CD14-positive monocyte (primary cell): ENCODE data around the gene TMEM95. TPM values are rescaled to one million over a fixed set of nuclear protein-coding genes. Genes with fewer than 3 reads are reported as not detected.

Experiments
- DNase-seq, 3 donors: peaks; one replicate each; pipeline ENCODE4 v3.0.0-alpha.2; 2011 to 2022
- H2AFZ ChIP-seq: 2 replicates; pipeline ENCODE4 v1.6.0; 2012; ENCODE audit warnings: mild to moderate bottlenecking, low read depth, low read length, inconsistent platforms; ENCODE audit not compliant: insufficient read depth, poor library complexity, severe bottlenecking
- H3K27ac ChIP-seq, 2 donors: 1 replicate in 1 of 2; 2 replicates in 1 of 2; pipeline ENCODE4 v1.5.1; 2012 to 2013; ENCODE audit warnings: low read length in 2 of 2, control low read depth in 1 of 2, inconsistent platforms in 1 of 2, low read depth in 1 of 2, mild to moderate bottlenecking in 1 of 2
- H3K27me3 ChIP-seq, 2 donors: one replicate each; pipeline versions ENCODE4 v1.6.0 to v1.6.1; 2011 to 2013; ENCODE audit warnings: low read length in 2 of 2; ENCODE audit not compliant: control insufficient read depth in 2 of 2, insufficient read depth in 2 of 2
- H3K36me3 ChIP-seq, 2 donors: replicated peaks in 1 of 2; 1 replicate in 1 of 2; 2 replicates in 1 of 2; pipeline versions ENCODE4 v1.5.1 to v1.6.1; 2012 to 2013; ENCODE audit warnings: low read length in 2 of 2, control low read depth in 1 of 2, inconsistent platforms in 1 of 2, mild to moderate bottlenecking in 1 of 2; ENCODE audit not compliant: insufficient read depth in 2 of 2, control insufficient read depth in 1 of 2
- H3K4me1 ChIP-seq, 2 donors: 1 replicate in 1 of 2; 2 replicates in 1 of 2; pipeline versions ENCODE4 v1.5.1 to v1.6.1; 2012 to 2013; ENCODE audit warnings: low read length in 2 of 2, control low read depth in 1 of 2, inconsistent platforms in 1 of 2, mild to moderate bottlenecking in 1 of 2, moderate library complexity in 1 of 2; ENCODE audit not compliant: insufficient read depth in 2 of 2, control insufficient read depth in 1 of 2
- H3K4me2 ChIP-seq: replicated peaks from 2 replicates; pipeline ENCODE3; 2012; ENCODE audit warnings: low read length, moderate library complexity, mild to moderate bottlenecking; ENCODE audit not compliant: poor library complexity, severe bottlenecking; ENCODE audit errors: extremely low read depth
- H3K4me3 ChIP-seq, 3 experiments: fragments of 200-600 bp in 1 of 3; sonication (generic) in 1 of 3; replicated peaks in 1 of 3; 1 replicate in 2 of 3; 2 replicates in 1 of 3; pipeline ENCODE4 v1.5.1; 2011 to 2013; ENCODE audit warnings: low read length in 3 of 3, mild to moderate bottlenecking in 3 of 3, control low read depth in 2 of 3, low read depth in 2 of 3, inconsistent platforms in 1 of 3, moderate library complexity in 1 of 3
- H3K79me2 ChIP-seq: 2 replicates; pipeline ENCODE4 v1.6.0; 2012; ENCODE audit warnings: mild to moderate bottlenecking, control low read depth, inconsistent platforms, low read length, moderate library complexity; ENCODE audit not compliant: insufficient read depth
- H3K9ac ChIP-seq: 2 replicates; pipeline ENCODE4 v1.6.0; 2017; ENCODE audit warnings: low read length, mild to moderate bottlenecking; ENCODE audit not compliant: insufficient read depth, poor library complexity, severe bottlenecking
- H3K9me3 ChIP-seq, 2 donors: replicated peaks in 1 of 2; 1 replicate in 1 of 2; 2 replicates in 1 of 2; pipeline versions ENCODE4 v1.5.1 to v1.6.1; 2012 to 2013; ENCODE audit warnings: low read length in 2 of 2, control low read depth in 1 of 2; ENCODE audit not compliant: control insufficient read depth in 1 of 2, insufficient read depth in 1 of 2
- H4K20me1 ChIP-seq: 2 replicates; pipeline ENCODE4 v1.6.0; 2012; ENCODE audit warnings: mild to moderate bottlenecking, low read length, control low read depth, moderate library complexity; ENCODE audit not compliant: insufficient read depth
- H3K27ac Mint-ChIP-seq, 7 donors: one replicate each; pipeline ENCODE4 v1.8.0; 2020; ENCODE audit warnings: mild to moderate bottlenecking in 7 of 7, mixed read lengths in 7 of 7, moderate library complexity in 6 of 7, inconsistent platforms in 2 of 7
- H3K27me3 Mint-ChIP-seq, 3 donors: one replicate each; pipeline ENCODE4 v1.8.0; 2021 to 2022; ENCODE audit warnings: low read depth in 3 of 3, mild to moderate bottlenecking in 3 of 3, mixed read lengths in 3 of 3, moderate library complexity in 3 of 3, inconsistent platforms in 1 of 3
- H3K36me3 Mint-ChIP-seq, 2 donors: one replicate each; pipeline ENCODE4 v1.8.0; 2020; ENCODE audit warnings: mixed read lengths in 2 of 2, inconsistent platforms in 1 of 2, mild to moderate bottlenecking in 1 of 2
- H3K4me1 Mint-ChIP-seq: one replicate; pipeline ENCODE4 v1.8.0; 2020; ENCODE audit warnings: mild to moderate bottlenecking, mixed read lengths
- H3K4me3 Mint-ChIP-seq, 2 donors: one replicate each; pipeline ENCODE4 v1.8.0; 2020; ENCODE audit warnings: mild to moderate bottlenecking in 2 of 2, mixed read lengths in 2 of 2, moderate library complexity in 1 of 2
- H3K9me3 Mint-ChIP-seq, 7 donors: one replicate each; pipeline ENCODE4 v1.8.0; 2020 to 2022; ENCODE audit warnings: mixed read lengths in 7 of 7, mild to moderate bottlenecking in 6 of 7, moderate library complexity in 6 of 7, inconsistent platforms in 2 of 7
- CTCF ChIP-seq: fragments of 200-600 bp; IDR thresholded peaks from one replicate; pipeline ENCODE4 v1.8.0; 2022; ENCODE audit warnings: antibody characterized with exemption, mild to moderate bottlenecking
- WGBS: methylation state at CpG from one replicate; pipeline ENCODE4 v1.1.5; 2013; ENCODE audit warnings: missing lambda C conversion rate; ENCODE audit not compliant: insufficient coverage; 5-methylcytosine and 5-hydroxymethylcytosine counted together
- intact Hi-C, 2 donors: fragments of 100-400 bp; cut with micrococcal nuclease; formaldehyde crosslinking; loops; one replicate each; pipeline versions ENCODE4 v1.15.0 to v1.15.1; 2023
- polyA plus RNA-seq, 3 donors: library from polyadenylated mRNA; depleted of rRNA in 1 of 3; unstranded in 2 of 3; stranded (reverse) in 1 of 3; fragments of 300-500 nt in 2 of 3; fragments of >200 nt in 1 of 3; fragmentation: Illumina TruSeq in 2 of 3; gene quantifications; 1 replicate in 2 of 3; 2 replicates in 1 of 3; pipeline ENCODE4 v1.2.3, GENCODE V29; 2012 to 2021

TMEM95 gene
- polyA plus RNA-seq, 3 donors: not detected

- intact Hi-C loops: loop anchor here (2.0 to 10.0 kb wide), 5 partner anchors 19 to 375 kb away; partner anchors contain the start of genes PHF23 (in 2 of the 2), CTDNEP1 (in 1 of the 2), ELP5 (in 1 of the 2) and MPDU1 (in 1 of the 2)
- H3K4me1 Mint-ChIP-seq: peaks cover 43% of the 10 kb centered on the region
- peak overlapping the region; percentile 94 to 98 (median 98) for H3K27ac Mint-ChIP-seq
- H2AFZ ChIP-seq: no peak overlapping the region
- no peaks in the 10 kb centered on the region for H3K9me3 ChIP-seq
- H4K20me1 ChIP-seq: peaks cover 63% of the 10 kb centered on the region
- peaks cover 48 to 54% of the 10 kb centered on the region in 2 donors for H3K36me3 Mint-ChIP-seq
- H3K79me2 ChIP-seq: peaks cover 66% of the 10 kb centered on the region
- TF ChIP-seq CTCF: no peak
- peaks cover 0 to 2% (median 0%) of the 10 kb centered on the region in 3 donors for H3K27me3 Mint-ChIP-seq
- peak in 1 of 3 donors; percentile 4 for DNase-seq
- H3K36me3 ChIP-seq: peaks cover 46 to 48% of the 10 kb centered on the region in 2 donors
- H3K4me1 ChIP-seq: peaks cover 38% of the 10 kb centered on the region in 2 donors
- peak overlapping the region; percentile 85 to 93 for H3K4me3 Mint-ChIP-seq
- peak overlapping the region; percentile 87 for H3K4me2 ChIP-seq
- no peaks in the 10 kb centered on the region for H3K27me3 ChIP-seq
- H3K27ac ChIP-seq: peak overlapping the region; percentile 95 to 96
- peak overlapping the region in 1 of 3 experiments; percentile 97 for H3K4me3 ChIP-seq
- H3K9me3 Mint-ChIP-seq: no peaks in the 10 kb centered on the region
- WGBS: 75% methylated on average over 12 of the region's 12 CpGs
- peak overlapping the region; percentile 93 for H3K9ac ChIP-seq
Measured at GRCh38 chr17:7309628-7310027, 45.3 kb upstream of the TMEM95 start.

- peaks cover 63% of the 10 kb centered on the region for H4K20me1 ChIP-seq
- intact Hi-C loops: no loop called here
Measured at GRCh38 chr17:7311110-7311705, 43.7 kb upstream of the TMEM95 start.

More at GRCh38 chr17:7311110-7311705, 43.7 kb upstream of the TMEM95 start:
- Mint-ChIP-seq H3K27me3 (peaks cover 0 to 2% (median 0%) of the 10 kb centered on the region in 3 donors), H3K36me3 (peaks cover 48 to 54% of the 10 kb centered on the region in 2 donors), H3K27ac (peak overlapping the region in 5 of 7 donors; percentile 61 to 98 (median 79)), H3K4me1 (peaks cover 48% of the 10 kb centered on the region), H3K4me3 (no peak overlapping the region), H3K9me3 (no peaks in the 10 kb centered on the region)
- TF ChIP-seq CTCF: no peak
- Histone ChIP-seq H3K4me3 (no peak overlapping the region), H3K4me1 (peaks cover 46 to 50% of the 10 kb centered on the region in 2 donors), H3K4me2 (no peak overlapping the region), H3K9me3 (no peaks in the 10 kb centered on the region), H3K79me2 (peaks cover 75% of the 10 kb centered on the region), H3K27ac (peak overlapping the region in 1 of 2 donors; percentile 18), H3K9ac (no peak overlapping the region), H2AFZ (no peak overlapping the region), H3K27me3 (no peaks in the 10 kb centered on the region), H3K36me3 (peaks cover 46 to 48% of the 10 kb centered on the region in 2 donors)
- no peak for DNase-seq
- WGBS: 89% methylated on average over 4 of the region's 7 CpGs
